DMS53 treated with DMSO at 0.1 percent for 48 hours (cell line): Measurements from ENCODE around the gene COG3.
"Not testable (repeated sequence)": the region's sequence is repeated elsewhere in the genome, so short reads cannot be mapped to it uniquely, and the experiment has no call there.

ENCODE experiments used
- DNase-seq: peaks from one replicate; lab custom pipeline; 2025; ENCODE audit not compliant: unreplicated experiment; lab: John Stamatoyannopoulos, UW

Gene COG3, protein sequence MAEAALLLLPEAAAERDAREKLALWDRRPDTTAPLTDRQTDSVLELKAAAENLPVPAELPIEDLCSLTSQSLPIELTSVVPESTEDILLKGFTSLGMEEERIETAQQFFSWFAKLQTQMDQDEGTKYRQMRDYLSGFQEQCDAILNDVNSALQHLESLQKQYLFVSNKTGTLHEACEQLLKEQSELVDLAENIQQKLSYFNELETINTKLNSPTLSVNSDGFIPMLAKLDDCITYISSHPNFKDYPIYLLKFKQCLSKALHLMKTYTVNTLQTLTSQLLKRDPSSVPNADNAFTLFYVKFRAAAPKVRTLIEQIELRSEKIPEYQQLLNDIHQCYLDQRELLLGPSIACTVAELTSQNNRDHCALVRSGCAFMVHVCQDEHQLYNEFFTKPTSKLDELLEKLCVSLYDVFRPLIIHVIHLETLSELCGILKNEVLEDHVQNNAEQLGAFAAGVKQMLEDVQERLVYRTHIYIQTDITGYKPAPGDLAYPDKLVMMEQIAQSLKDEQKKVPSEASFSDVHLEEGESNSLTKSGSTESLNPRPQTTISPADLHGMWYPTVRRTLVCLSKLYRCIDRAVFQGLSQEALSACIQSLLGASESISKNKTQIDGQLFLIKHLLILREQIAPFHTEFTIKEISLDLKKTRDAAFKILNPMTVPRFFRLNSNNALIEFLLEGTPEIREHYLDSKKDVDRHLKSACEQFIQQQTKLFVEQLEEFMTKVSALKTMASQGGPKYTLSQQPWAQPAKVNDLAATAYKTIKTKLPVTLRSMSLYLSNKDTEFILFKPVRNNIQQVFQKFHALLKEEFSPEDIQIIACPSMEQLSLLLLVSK

DNA sequence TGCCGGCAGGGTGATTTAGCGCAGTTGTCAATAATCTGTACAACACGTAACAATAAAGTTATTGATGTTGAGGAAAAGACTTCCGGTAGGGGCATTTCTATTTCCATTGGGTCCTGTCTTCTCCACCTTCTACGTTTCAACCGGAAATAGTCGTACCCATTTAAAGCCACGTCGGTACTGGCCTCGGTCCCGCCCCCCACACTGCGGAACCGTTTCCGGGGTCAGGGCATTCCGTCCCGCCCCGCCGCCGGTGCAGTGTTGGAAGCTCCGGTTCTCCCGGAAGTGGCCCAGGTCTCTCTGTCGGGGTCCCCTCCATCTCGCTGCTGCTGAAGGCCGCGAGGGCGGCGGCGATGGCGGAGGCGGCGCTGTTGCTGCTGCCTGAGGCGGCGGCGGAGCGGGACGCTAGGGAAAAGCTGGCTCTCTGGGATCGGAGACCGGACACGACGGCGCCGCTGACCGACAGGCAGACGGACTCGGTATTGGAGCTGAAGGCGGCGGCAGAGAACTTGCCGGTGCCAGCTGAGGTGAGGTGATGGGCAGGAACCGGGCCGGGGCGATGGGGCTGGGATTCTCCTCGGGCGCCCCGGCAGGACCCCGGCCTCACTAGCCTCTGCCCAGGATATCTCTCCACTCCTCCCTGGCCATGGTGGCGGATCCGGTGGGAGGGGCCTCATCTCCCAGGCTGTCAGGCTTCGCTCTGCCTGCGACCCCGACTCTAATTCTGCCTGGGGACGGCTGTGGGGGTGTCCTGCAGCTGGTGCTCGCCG is at the start of gene COG3:
COG3 (plus strand) TSS at position 253 of the 767 bp plus-strand sequence; CDS start at position 351, 98 bp downstream.
- DNase-seq: peak; percentile 95

DNA sequence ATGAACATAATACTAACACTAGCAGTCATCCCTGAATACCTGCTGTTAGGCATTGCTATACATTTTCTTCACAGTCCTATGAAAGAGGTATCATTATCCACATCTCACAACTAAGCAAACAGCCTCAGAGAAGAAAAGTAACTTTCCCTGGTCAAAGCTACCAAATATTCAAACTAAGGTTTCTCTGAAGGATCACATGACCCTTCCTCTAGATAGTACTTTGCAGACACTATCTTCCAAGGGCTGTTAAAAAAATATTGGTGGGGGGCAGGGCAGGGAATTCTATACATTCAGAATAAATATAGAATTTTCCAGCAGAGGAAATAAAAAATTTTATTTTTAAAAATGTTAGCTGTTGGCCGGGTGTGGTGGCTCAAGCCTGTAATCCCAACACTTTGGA is 49.6 kb upstream of the COG3 start:
- no peak for DNase-seq

DNA sequence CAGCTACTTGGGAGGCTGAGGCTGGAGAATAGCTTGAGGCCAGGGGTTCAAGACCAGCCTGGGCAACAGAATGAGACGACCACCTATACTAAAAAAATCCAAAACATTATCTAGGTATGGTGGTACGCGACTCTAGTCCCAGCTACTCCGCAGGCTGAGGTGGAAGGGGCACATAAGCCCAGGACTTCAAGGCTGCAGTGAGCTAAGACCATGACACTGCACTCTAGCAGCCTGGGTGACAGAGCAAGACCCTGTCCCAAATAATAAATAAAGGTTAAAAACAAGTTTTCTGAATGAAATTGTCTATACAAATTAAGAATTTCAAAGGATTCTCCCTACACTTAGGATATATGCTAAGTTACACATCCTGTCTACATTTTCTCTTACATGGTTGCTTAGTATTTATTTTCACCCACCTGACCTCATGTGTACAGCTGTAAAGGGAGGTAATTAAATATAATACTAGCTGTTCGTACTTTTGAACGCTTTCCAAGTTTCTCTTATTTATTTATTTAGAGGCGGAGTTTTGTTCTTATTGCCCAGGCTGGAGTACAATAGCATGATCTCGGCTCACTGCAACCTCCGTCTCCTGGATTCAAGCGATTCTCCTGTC is 48.1 kb upstream of the COG3 start:
- DNase-seq: no peak

DNA sequence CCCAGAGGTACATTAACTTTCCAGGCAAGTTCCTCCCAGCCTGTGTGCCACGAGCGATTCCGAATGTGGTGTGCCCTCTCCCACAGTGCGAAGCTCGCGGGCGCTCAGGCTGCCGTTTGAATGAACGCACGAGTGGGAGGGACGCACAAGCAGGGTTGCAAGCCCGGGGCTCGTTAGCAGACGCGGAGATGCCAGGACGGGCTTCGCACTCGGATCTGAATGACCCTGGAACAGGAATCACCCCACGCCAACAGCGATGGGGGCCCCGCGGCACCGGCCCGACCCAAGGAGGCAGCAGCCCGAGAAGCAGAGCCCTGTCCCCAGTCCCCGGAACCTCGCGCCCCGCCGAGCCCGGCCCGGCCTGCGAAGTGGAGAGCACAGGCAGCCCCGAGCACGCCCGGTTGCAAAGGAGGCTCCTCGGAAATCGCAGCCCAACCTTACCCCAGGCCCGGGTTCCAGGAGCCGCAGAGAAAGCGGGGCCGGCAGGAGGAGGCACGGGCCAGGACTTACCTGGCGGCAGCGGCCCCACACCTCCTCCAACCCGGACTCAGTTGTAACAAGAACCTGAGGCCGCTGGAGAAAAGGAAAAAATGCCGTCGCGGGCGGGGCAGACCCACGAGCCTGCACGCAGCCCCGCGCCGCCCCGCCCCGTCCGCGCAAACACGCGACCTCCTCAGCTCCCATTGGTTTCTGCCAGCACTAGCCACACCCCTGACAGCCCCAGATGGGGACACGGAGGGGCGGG is 46.8 kb upstream of the COG3 start, which contains the start of gene SLC25A30:
SLC25A30 (minus strand) TSS at position 584 of the 745 bp plus-strand sequence. CDS start 6,948 bp downstream, outside the sequence.
- DNase-seq: peak; percentile 83

DNA sequence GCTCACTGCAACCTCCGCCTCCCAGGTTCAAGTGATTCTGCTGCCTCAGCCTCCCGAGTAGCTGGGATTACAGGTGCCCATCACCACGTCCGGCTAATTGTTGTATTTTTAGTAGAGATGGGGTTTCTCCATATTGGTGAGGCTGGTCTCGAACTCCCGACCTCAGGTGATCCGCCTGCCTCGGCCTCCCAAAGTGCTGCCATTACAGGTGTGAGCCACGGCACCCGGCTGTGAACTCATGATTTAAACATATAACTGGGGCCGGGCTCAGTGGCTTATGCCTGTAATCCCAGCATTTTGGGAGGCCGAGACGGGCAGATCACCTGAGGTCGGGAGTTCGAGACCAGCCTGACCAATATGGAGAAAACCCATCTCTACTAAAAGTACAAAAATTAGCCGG is 45.4 kb upstream of the COG3 start:
- not testable (repeated sequence) for DNase-seq

DNA sequence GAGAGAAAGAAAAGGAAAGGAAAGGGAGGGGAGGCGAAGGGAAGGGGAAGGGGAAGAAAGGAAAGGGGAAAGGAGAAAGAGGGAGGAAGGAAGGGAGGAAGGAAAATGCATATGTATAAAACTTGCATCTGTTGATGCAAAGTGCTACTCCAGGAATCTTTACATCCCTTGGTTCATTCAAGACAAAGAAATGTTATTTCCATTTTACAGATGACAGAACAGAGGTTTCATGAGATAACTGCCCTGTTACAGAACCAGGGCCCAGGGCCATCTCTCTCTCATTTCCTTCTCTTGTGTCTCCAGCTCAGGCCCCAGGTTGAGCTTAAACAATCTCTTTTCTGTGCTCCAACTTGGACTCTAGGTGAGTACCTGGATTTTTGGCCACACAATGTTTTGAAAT is 44.8 kb upstream of the COG3 start:
- no peak for DNase-seq

DNA sequence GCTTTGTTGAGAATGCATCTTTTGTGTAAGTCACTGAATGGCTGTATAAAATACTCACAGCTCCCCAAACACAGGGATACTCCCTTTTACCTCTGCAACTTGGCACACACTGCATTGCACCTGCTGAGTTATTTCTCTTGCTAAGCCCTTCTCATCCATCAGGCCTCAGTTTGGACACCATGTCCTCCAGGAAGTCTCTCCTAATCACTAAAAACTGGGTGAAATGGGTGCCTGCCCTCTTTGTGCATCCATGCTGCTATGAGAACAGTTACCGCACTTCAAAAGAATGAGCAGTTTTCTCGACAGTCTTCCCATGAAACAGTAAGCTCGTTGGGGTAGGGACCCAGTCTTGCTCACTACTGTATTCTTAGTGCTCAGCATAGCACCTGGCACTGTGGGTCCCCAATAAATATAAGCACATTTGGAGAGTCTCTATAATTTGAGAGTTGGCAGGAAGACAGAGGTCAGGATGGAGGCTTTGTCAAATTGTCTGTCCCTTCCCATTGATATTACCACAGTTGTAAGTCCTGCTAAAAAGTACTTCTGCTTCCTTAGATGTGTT is 41.9 kb upstream of the COG3 start:
- DNase-seq: no peak

DNA sequence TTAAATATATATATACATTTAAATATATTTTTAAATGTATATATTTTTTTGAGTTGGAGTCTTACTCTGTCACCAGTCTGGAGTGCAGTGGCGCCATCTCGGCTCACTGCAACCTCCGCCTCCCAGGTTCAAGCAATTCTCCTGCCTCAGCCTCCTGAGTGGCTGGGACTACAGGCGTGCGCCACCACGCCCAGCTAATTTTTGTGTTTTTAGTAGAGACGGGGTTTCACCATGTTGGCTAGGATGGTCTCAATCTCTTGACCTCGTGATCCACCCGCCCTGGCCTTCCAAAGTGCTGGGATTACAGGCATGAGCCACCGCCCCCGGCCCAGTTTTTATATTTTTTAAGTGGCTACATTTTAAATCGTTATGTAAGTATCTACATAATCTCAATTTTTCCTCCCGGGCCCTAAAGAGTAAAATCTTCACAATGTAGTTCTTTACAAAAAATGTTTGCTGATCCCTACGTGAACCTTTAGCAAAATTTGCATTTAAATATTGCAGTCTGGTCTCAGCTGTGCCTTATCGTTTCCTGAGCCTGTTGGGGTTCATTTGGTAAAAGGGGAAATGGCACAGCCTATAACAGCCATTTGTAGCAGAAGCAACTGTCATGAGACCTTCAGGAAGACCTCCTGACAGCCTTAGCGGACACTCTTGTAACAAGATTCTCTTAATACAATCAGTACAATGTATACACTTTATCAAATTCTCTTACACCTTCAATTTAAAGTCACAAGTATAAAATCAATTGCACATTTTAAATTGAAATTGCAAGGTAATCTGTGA is 38.5 kb upstream of the COG3 start:
- not testable (repeated sequence) for DNase-seq

DNA sequence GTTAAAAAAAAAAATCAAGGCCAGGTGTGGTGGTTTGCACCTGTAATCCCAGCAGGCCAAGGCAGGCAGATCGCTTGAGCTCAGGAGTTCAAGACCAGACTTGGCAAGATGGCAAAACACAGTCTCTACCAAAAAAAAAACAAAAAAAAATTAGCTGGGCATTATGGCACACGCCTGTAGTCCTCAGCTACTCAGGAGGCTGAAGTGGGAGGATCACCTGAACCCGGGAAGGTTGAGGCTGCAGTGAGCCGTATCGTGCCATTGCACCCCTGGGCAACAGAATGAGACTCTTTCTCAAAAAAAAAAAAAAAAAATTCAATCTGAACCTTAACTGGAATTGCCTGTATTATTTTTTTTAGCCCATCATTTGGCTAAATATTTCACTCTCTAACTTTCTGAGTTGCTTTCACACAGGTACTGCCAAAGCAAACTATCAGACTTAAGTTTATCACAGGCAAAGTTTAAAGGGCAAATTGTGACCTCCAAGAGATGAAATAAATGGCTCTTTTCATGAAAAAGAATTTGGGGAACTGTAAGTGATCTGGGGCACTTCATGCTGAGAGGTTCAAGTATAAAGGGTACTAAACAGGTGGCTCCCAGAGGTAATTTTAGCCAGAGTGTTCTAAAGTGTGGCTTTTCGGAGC is 31.9 kb upstream of the COG3 start:
- no peak for DNase-seq

DNA sequence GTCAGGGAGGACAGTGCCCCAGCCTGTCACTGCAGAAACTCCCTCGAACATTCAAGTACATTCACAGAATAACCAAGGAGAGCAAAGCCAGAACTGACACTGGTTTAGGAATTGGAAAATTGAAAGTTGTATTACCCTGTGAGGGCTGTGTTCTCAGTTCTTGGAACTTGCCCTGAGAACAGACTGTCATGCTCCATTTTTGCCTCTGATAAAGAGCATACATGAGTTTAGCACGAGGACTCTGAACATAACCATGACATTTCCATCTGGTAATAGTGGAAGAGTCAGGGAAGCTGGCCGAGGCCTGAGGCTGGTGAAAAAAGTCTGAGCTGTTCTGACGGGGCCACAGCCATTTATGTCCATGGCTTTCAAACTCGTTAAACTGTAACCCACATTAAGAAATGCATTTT is 31.4 kb upstream of the COG3 start:
- DNase-seq: no peak

DNA sequence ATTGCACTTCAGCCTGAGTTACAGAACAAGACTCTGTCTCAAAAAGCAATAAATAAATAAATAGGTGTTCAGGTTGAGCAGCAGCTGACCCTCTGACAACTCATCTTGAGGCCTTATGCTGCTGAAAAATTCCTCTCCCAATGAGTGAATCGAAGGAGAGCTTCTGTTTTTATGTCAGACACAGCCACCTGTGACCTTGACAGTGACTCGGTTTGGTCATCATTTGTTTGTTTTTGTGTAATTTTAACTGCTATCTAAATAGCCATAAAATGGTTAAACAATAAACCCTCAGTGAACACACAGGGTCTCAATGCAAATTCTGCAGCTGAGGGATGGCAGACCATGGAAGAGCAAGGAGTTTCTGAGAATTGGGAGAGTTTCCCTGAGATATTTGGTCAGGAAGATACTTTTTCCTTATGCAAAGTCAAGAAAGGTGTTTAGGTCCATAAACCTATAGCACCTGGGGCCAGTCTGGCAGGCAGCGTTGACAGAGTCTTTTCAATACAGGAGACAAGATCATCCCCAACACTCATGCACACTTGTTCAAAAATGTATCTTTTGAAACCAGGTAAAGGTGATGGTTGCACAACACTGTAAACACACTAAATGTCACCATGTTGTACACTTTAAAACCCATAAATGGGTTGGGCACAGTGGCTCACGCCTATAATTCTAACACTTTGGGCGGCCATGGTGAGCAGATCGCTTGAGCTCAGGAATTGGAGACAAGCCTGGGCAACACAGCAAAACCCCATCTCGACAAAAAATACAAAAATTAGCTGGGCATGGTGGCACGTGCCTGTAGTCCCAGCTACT is 30.0 kb upstream of the COG3 start:
- peak; percentile 18 for DNase-seq

DNA sequence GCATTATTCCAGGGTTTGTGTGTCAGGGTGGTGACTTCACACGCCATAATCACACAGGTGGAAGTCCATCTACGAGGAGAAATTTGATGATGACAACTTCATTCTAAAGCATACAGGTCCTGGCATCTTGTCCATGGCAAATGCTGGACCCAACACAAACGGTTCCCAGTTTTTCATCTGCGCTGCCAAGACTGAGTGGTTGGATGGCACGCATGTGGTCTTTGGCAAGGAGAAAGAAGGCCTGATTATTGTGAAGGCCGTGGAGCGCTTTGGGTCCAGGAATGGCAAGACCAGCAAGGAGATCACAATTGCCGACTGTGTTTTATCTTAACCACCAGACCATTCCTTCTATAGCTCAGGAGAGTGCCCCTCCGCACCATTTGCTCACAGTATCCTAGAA is 28.4 kb upstream of the COG3 start:
- no peak for DNase-seq

DNA sequence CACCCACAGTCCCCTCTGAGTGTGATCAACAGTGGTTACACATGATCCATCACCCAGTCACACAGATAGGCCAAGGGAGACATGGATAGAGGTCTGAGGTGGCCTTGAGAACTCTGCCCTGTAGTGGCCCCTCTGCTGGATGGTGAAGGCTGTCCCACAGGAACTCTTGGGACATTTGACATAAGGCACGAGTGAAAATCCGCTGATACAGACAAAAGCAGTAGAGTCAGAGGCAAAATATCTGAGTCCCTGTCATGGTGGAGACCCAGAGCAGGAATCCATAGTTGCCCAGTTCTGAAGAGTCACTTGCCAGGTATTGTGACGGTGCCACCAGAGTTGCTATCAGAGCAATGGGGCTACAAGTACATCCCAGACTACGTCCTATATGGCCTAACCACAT is 27.8 kb upstream of the COG3 start:
- DNase-seq: no peak

DNA sequence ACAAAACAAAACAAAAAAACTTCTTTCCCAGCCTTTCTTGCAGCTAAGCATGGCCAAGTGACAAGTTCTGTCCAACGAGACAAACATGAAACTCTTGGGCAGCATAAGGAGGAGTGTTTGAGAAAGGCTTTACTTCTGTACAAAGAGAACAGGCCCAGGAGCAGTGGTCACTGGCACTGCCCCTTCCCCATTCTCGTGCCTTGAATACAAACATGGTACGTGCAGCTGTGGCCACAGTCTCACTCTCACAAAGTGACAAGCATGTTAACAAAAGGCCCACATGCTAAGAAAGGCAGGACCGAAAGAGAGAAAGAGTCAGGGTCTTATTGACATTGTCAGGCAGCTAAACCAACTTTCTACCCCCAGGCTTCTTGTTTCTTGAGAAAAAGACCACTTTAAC is 26.8 kb upstream of the COG3 start:
- no peak for DNase-seq

DNA sequence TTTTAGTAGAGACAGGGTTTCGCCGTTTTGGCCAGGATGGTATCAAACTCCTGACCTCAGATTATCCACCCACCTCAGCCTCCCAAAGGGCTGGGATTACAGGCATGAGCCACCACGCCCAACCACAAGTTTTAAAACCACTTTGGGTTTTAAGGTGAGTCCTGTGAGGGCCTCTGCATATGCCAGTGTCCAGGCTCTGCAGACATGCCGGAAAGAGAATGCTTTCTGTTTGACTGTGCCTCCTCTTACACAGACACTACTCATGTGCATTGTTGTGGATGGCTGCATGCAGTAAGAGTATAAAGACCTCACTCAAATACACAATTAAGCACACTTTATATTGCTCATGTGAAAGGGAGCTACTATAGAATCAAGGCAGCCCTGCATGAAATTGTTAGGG is 25.7 kb upstream of the COG3 start:
- no peak for DNase-seq

DNA sequence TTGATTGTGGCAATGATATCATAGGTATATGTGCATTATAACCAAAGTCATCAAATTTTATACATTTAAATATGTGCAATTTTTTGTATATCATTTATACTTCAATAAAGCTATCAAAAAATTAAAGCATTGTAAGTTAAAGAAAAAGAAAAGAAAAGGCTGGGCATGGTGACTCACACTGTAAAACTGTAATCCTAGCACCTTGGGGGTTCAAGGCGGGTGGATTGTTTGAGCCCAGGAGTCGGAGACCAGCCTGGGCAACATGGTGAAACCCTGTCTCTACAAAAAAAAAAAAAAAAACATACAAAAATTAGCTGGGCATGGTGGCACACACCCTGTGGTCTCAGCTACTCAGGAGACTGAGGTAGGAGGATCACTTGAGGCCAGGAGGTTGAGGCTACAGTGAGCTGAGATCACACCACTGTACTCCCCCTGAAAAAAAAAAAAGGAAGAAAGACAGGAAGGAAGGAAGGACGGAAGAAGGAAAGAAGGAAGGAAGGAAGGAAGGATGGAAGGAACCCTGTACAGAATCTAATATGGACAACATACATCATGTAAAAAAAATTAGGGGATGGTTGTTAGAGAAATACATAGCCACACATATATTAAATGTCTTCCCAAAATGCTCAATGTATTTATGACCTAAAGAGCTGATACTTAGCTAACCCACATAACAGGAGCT is 24.8 kb upstream of the COG3 start:
- DNase-seq: no peak

DNA sequence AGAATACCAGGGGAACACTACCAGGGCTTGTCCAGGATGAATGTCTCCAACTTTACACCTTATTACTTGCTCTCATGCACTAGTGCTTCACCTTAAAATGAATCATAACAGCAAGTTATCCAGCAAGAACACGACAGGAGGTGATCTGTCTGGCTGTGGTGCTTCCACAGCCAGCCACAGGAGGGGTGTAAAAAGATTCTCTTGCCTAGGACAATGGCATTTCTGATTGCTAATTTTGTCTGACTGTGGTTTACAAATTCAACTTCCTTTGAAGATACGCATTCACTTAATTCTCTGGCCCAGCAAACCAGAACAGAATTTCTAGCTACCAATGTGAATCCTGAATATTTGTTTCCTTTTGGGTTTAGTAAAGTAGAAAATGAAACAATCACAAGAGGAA is 23.1 kb upstream of the COG3 start:
- no peak for DNase-seq
